ENCODE measurements around the gene TMCC1.

- TF ChIP-seq HDAC2 (IDR thresholded peaks at IDR 0.05) (no peak), TP53 (CRISPR knock-in tag; IDR thresholded peaks at IDR 0.05) (no peak), CTCF (IDR thresholded peaks at IDR 0.05) (no peak), POLR2A (IDR thresholded peaks at IDR 0.05; ENCODE audit: low read length) (no peak), MYC (IDR thresholded peaks at IDR 0.05; ENCODE audit: borderline replicate concordance, low read length) (no peak), MAFK (IDR thresholded peaks at IDR 0.05; ENCODE audit: partially characterized antibody) (no peak), ZFP36 (IDR thresholded peaks at IDR 0.05; ENCODE audit: borderline replicate concordance, partially characterized antibody) (no peak), CEBPB (IDR thresholded peaks at IDR 0.05) (no peak), POLR2AphosphoS2 (conservative IDR thresholded peaks at IDR 0.05; ENCODE audit: low read length) (no peak), JUNB (IDR thresholded peaks at IDR 0.05) (no peak)
Observed at GRCh38 chr3:129683201-129683600, 210.3 kb downstream of the TMCC1 start.

Measured in A549 (cell line).